ENCODE data around the gene STK16.

GRCh38 chr2:219272995-219273394, 27.7 kb downstream of the STK16 start:
- TF ChIP-seq CTCF (IDR thresholded peaks at IDR 0.05 in 4 of 5, conservative IDR thresholded peaks at IDR 0.05 in 1 of 5) (no peak), POLR2A (IDR thresholded peaks at IDR 0.05) (no peak)
